D721Med (cell line): ENCODE measurements around the gene SLC5A1.

Source experiments
- DNase-seq: peaks from one replicate; pipeline ENCODE4 v3.0.0; 2011; ENCODE audit warnings: low spot score; ENCODE audit not compliant: insufficient read length
- FAIRE-seq: peaks from 2 replicates; lab custom pipeline; 2011; peaks lifted over from hg19 to GRCh38; lab: Jason Lieb, UNC
- CTCF ChIP-seq: IDR thresholded peaks from 2 replicates; pipeline ENCODE4 v1.5.1; 2012; ENCODE audit warnings: mild to moderate bottlenecking, control low read depth; ENCODE audit not compliant: insufficient read depth; ENCODE audit errors: missing control alignments

SLC5A1 gene

GRCh38 chr22:32059426-32059825 lies 16.4 kb downstream of the SLC5A1 start:
- DNase-seq (no peak), FAIRE-seq (no peak)
- no peak for TF ChIP-seq CTCF

- DNase-seq (no peak), FAIRE-seq (no peak)
- no peak for TF ChIP-seq CTCF
Observed at GRCh38 chr22:32063701-32064100, 20.6 kb downstream of the SLC5A1 start.

- FAIRE-seq = no peak
- no peak for DNase-seq
- no peak for TF ChIP-seq CTCF
Observed at GRCh38 chr22:32066820-32067219, 23.8 kb downstream of the SLC5A1 start.

GRCh38 chr22:32067613-32068012 lies 24.6 kb downstream of the SLC5A1 start:
- DNase-seq (no peak), FAIRE-seq (no peak)
- TF ChIP-seq CTCF = no peak

- TF ChIP-seq CTCF = no peak
- DNase-seq (no peak), FAIRE-seq (no peak)
Observed at GRCh38 chr22:32069579-32070372, 26.7 kb downstream of the SLC5A1 start.

GRCh38 chr22:32073262-32073661 lies 30.2 kb downstream of the SLC5A1 start:
- FAIRE-seq (no peak), DNase-seq (no peak)
- no peak for TF ChIP-seq CTCF

GRCh38 chr22:32073823-32074380 lies 30.8 kb downstream of the SLC5A1 start:
- no peak for TF ChIP-seq CTCF
- no peak for FAIRE-seq
- no peak for DNase-seq
